ENCODE measurements around the gene CXorf66. TPM values are rescaled to one million over a fixed set of nuclear protein-coding genes. Genes with fewer than 3 reads are reported as not detected.

CXorf66 gene
- total RNA-seq, 1 experiment from 2014 or later: not detected

DNA sequence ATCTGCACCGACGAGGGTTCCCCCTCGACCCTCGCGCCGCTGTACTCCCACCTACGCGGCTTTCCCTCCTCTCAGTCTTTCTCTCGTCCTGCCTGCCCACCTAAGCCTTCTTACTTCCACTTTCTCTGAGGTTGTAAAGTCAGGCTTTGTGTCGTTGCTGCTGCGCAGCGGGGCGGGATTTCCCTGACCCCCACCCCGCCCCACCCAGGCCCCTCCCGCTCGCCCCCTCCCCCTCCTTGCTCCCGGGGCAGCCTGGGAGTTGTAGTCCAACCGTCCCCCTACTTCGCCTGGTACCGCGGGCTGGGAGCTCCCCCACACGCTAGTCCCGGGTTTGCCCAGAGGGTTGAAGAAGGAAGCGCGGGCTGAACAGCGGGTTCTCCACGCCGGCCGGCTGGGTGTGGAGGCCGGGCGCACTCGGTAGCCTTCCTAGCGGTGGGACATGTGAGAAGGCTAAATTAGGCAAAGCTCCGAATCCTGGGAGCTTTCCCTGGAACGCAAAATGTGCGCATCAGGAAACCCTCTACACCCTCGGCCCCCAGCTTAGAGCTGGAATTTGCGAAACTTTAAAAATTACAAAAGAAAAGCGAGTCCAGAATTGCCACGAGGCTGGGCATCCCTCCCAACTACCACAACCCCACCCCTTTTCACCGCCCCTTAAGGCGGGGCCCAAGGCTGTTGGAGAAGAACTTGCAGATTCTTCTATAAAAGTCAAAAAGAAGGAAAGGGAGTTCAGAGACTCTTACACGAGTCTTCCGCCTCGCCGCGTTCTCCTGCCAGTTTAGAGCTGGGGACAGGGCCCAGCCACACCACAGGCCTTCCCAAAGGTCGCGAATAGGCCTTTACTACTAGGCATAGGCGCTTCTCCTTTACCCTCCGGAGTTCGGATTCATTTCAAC is 32.2 kb downstream of the CXorf66 start, which contains the start of gene ATP11C:
Gene ATP11C (minus strand): TSS at position 153 of the 896 bp plus-strand sequence. CDS start 1,011 bp downstream, outside the sequence.
- BruUV-seq (replicated peaks): no TSS peak
- intact Hi-C loops (cut with micrococcal nuclease; ENCODE audit: unreplicated experiment): no loop called here
- peak; percentile 89 for ATAC-seq

DNA sequence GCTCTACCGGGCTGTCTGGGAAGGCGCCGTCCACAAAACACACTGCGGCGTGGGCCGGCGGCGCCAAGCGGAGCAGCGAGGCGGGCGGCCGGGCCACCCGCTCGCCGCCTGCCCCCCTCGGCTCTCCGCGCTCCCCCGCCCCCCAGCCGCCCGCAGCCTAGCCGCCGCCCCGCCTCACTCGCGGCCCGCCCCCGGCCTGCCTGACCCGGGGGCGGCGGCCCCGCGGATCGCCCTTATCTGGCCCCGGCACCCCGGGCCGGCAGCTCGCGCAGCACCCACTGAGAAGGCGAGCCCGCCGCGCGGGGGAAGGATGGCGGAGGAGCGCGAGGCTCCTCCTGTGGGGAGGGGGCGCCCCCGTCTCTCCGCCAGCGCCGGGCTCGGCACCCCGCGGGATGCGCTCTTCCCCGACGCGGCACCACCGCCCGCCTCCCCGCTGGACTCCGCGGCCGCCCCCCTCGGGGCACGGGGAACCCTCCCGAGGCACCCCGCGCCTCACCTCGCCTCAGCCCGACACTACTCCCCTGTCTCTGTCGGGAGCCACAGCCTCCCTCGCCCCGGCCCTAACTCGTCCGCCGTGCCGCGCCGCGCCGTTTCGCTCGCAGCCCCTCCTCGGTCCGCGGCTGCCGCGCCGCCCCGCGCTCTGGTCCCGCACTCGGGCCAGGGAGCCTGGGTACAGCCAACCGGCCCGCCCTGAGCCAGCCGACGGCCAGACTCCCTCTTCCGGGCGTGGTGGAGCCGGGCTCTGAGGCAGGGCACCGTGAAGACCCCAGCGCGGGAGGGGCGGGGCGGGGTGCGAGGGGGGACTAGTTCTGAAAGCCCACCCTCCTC is 33.0 kb downstream of the CXorf66 start:
- BruUV-seq (replicated peaks): no TSS peak
- ChIA-PET CTCF (no interaction called here), POLR2A (interaction anchor here (0.6 kb wide), 1 partner anchor 12 kb away, joined by 9 read pairs; no protein-coding TSS in a partner anchor)
- Histone ChIP-seq H3K36me3 (ENCODE audit: control insufficient read depth, insufficient read depth, low read length) (no peaks in the 10 kb centered on the region; the same call in 1 of the 2 replicates), H3K27ac (ENCODE audit: low read length) (peak overlapping the region; percentile 76), H3K4me3 (ENCODE audit: low read depth in 2 of 2, low read length in 2 of 2) (peak overlapping the region; percentile 76 to 93), H3K27me3 (ENCODE audit: control insufficient read depth, insufficient read depth, low read length) (no peaks in the 10 kb centered on the region), H3K9me3 (ENCODE audit: control insufficient read depth, insufficient read depth, low read depth, low read length) (no peaks in the 10 kb centered on the region), H3K4me1 (ENCODE audit: control insufficient read depth, insufficient read depth, low read length) (peaks cover 13% of the 10 kb centered on the region)
- ATAC-seq: peak; percentile 68
- DNase-seq (ENCODE audit: low read depth, low spot score): no peak
- in situ Hi-C loops (cut with HindIII; ENCODE audit: low pct_unique_long_range_greater_than_20kb, low sequenced_read_pairs): no loop called here
- intact Hi-C loops (cut with micrococcal nuclease; ENCODE audit: unreplicated experiment): no loop called here
- no peak for TF ChIP-seq TCF7L2 (IDR thresholded peaks at IDR 0.05; ENCODE audit: low read depth, low read length)
- TF ChIP-seq, protein P1, sequence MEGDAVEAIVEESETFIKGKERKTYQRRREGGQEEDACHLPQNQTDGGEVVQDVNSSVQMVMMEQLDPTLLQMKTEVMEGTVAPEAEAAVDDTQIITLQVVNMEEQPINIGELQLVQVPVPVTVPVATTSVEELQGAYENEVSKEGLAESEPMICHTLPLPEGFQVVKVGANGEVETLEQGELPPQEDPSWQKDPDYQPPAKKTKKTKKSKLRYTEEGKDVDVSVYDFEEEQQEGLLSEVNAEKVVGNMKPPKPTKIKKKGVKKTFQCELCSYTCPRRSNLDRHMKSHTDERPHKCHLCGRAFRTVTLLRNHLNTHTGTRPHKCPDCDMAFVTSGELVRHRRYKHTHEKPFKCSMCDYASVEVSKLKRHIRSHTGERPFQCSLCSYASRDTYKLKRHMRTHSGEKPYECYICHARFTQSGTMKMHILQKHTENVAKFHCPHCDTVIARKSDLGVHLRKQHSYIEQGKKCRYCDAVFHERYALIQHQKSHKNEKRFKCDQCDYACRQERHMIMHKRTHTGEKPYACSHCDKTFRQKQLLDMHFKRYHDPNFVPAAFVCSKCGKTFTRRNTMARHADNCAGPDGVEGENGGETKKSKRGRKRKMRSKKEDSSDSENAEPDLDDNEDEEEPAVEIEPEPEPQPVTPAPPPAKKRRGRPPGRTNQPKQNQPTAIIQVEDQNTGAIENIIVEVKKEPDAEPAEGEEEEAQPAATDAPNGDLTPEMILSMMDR (IDR thresholded peaks at IDR 0.05): no peak
- TF ChIP-seq, protein P2, sequence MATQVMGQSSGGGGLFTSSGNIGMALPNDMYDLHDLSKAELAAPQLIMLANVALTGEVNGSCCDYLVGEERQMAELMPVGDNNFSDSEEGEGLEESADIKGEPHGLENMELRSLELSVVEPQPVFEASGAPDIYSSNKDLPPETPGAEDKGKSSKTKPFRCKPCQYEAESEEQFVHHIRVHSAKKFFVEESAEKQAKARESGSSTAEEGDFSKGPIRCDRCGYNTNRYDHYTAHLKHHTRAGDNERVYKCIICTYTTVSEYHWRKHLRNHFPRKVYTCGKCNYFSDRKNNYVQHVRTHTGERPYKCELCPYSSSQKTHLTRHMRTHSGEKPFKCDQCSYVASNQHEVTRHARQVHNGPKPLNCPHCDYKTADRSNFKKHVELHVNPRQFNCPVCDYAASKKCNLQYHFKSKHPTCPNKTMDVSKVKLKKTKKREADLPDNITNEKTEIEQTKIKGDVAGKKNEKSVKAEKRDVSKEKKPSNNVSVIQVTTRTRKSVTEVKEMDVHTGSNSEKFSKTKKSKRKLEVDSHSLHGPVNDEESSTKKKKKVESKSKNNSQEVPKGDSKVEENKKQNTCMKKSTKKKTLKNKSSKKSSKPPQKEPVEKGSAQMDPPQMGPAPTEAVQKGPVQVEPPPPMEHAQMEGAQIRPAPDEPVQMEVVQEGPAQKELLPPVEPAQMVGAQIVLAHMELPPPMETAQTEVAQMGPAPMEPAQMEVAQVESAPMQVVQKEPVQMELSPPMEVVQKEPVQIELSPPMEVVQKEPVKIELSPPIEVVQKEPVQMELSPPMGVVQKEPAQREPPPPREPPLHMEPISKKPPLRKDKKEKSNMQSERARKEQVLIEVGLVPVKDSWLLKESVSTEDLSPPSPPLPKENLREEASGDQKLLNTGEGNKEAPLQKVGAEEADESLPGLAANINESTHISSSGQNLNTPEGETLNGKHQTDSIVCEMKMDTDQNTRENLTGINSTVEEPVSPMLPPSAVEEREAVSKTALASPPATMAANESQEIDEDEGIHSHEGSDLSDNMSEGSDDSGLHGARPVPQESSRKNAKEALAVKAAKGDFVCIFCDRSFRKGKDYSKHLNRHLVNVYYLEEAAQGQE (IDR thresholded peaks at IDR 0.05; ENCODE audit: insufficient read depth in 1 of 2, low read depth in 2 of 2, low read length in 1 of 2): no peak
- TF ChIP-seq POLR2AphosphoS5 (IDR thresholded peaks at IDR 0.05; ENCODE audit: low read depth, low read length): no peak
- TF ChIP-seq SIN3A (IDR thresholded peaks at IDR 0.05; ENCODE audit: borderline replicate concordance, insufficient read depth, low read depth, low read length): peak; percentile 71; the same call in 1 of the 2 replicates

More for the DNA sequence above, 32.2 kb downstream of the CXorf66 start, which contains the start of gene ATP11C:
- Histone ChIP-seq H3K27ac (ENCODE audit: low read length) (peak within 1 kb of the TSS; percentile 76), H3K4me3 (ENCODE audit: low read depth in 2 of 2, low read length in 2 of 2) (peak within 1 kb of the TSS; percentile 76 to 93), H3K9me3 (ENCODE audit: control insufficient read depth, insufficient read depth, low read depth, low read length) (no peaks in the 10 kb centered on the region), H3K27me3 (ENCODE audit: control insufficient read depth, insufficient read depth, low read length) (no peaks in the 10 kb centered on the region), H3K4me1 (ENCODE audit: control insufficient read depth, insufficient read depth, low read length) (peaks cover 13% of the 10 kb centered on the region), H3K36me3 (ENCODE audit: control insufficient read depth, insufficient read depth, low read length) (no peaks in the 10 kb centered on the region; the same call in 1 of the 2 replicates)
- in situ Hi-C loops (cut with HindIII; ENCODE audit: low pct_unique_long_range_greater_than_20kb, low sequenced_read_pairs): no loop called here
- TF ChIP-seq, protein P2 (IDR thresholded peaks at IDR 0.05; ENCODE audit: insufficient read depth in 1 of 2, low read depth in 2 of 2, low read length in 1 of 2): no peak
- peak; percentile 3; the same call in 1 of the 2 replicates for TF ChIP-seq SIN3A (IDR thresholded peaks at IDR 0.05; ENCODE audit: borderline replicate concordance, insufficient read depth, low read depth, low read length)
- TF ChIP-seq POLR2AphosphoS5 (IDR thresholded peaks at IDR 0.05; ENCODE audit: low read depth, low read length): peak; percentile 85
- TF ChIP-seq, protein P1 (IDR thresholded peaks at IDR 0.05): peak; percentile 41
- DNase-seq (ENCODE audit: low read depth, low spot score): peak; percentile 42
- ChIA-PET POLR2A (interaction anchor here (0.6 to 0.8 kb wide), 6 partner anchors 9 to 1821 kb away, joined by 4 to 9 read pairs (median 6); no protein-coding TSS in a partner anchor), CTCF (interaction anchor here (0.6 kb wide), 1 partner anchor 34 kb away, joined by 3 read pairs; no protein-coding TSS in a partner anchor)

All from Panc1 (cell line).